D721Med (cell line): ENCODE measurements around the gene AKAP9.
"Not testable (repeated sequence)": the region's sequence is repeated elsewhere in the genome, so short reads cannot be mapped to it uniquely, and the experiment has no call there.

Experiments used
- DNase-seq: peaks from one replicate; pipeline ENCODE4 v3.0.0; 2011; ENCODE audit warnings: low spot score; ENCODE audit not compliant: insufficient read length
- FAIRE-seq: peaks from 2 replicates; lab custom pipeline; 2011; peaks lifted over from hg19 to GRCh38; lab: Jason Lieb, UNC
- TF ChIP-seq, protein P1 (sequence below): IDR thresholded peaks from 2 replicates; pipeline ENCODE4 v1.5.1; 2012; ENCODE audit warnings: mild to moderate bottlenecking, control low read depth; ENCODE audit not compliant: insufficient read depth; ENCODE audit errors: missing control alignments

The AKAP9 gene

DNA sequence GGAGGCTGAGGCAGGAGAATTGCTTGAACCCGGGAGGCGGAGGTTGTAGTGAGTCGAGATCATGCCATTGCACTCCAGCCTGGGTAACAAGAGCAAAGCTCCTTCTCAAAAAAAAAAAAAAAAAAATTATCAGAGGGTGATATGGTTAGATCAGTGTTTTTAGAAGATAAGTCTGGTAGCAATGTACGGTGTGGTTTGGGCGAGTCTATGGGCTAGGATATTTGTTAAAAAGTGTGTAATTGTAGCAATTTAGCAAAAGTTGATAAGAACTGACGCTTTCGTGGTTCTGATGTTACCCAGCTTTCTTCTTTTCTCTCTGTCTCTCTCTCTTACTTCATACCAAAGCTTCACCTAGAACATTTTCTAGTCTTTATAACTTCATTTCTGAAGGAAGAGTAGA, 200.5 kb downstream of the AKAP9 start:
- no peak for DNase-seq
- FAIRE-seq: no peak
- TF ChIP-seq, protein P1, sequence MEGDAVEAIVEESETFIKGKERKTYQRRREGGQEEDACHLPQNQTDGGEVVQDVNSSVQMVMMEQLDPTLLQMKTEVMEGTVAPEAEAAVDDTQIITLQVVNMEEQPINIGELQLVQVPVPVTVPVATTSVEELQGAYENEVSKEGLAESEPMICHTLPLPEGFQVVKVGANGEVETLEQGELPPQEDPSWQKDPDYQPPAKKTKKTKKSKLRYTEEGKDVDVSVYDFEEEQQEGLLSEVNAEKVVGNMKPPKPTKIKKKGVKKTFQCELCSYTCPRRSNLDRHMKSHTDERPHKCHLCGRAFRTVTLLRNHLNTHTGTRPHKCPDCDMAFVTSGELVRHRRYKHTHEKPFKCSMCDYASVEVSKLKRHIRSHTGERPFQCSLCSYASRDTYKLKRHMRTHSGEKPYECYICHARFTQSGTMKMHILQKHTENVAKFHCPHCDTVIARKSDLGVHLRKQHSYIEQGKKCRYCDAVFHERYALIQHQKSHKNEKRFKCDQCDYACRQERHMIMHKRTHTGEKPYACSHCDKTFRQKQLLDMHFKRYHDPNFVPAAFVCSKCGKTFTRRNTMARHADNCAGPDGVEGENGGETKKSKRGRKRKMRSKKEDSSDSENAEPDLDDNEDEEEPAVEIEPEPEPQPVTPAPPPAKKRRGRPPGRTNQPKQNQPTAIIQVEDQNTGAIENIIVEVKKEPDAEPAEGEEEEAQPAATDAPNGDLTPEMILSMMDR: no peak

DNA sequence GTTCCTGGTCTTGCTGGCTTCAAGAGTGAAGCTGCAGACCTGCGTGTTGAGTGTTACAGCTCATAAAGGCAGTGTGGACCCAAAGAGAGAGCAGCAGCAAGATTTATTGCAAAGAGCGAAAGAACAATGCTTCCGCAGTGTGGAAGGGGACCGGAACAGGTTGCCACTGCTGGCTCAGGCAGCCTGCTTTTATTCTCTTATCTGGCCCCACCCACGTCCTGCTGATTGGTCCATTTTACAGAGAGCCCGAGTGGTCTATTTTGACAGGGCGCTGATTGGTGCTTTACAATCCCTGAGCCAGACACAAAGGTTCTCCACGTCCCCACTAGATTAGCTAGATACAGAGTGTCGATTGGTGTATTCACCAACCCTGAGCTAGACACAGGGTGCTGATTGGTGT, 202.1 kb downstream of the AKAP9 start:
- not testable (repeated sequence) for FAIRE-seq, DNase-seq

DNA sequence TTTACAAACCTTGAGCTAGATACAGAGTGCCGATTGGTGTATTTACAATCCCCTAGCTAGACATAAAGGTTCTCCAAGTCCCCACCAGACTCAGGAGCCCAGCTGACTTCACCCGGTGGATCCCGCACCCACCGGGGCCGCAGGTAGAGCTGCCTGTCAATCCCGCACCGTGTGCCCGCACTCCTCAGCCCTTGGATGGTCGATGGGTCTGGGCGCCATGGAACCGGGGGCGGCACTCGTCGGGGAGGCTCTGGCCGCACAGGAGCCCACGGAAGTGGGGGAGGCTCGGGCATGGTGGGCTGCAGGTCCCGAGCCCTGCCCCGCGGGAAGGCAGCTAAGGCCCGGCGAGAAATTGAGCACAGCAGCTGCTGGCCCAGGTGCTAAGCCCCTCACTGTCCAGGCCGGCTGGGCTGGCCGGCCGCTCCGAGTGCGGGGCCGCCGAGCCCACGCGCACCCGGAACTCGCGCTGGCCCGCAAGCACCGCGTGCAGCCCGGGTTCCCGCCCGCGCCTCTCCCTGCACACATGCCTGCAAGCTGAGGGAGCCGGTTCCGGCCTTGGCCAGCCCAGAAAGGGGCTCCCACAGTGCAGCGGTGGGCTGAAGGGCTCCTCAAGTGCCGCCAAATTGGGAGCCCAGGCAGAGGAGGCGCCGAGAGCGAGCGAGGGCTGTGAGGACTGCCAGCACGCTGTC, 202.7 kb downstream of the AKAP9 start:
- not testable (repeated sequence) for FAIRE-seq, DNase-seq

DNA sequence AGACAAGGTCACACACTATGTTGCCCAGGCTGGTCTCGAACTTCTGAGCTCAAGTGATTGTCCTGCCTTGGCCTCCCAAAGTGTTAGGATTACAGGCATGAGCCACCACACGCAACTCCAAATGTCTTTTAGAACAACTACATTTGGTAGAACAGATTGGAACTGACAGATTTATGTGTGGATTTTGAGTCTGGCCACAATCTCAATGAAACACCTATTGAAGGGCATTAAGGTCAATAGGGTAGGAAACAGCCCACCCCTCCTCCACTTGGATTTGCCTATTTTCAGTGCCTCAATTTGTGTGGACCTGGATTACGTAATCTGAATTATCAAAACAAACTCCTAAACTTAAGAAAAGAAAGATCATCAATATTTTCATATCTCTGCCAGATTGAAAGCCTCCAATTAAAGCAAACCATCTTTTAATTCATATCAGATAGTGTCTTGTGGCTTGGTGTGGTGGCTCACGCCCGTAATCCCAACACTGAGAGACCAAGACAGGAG, 209.1 kb downstream of the AKAP9 start:
- DNase-seq: no peak
- TF ChIP-seq, protein P1: no peak
- no peak for FAIRE-seq

DNA sequence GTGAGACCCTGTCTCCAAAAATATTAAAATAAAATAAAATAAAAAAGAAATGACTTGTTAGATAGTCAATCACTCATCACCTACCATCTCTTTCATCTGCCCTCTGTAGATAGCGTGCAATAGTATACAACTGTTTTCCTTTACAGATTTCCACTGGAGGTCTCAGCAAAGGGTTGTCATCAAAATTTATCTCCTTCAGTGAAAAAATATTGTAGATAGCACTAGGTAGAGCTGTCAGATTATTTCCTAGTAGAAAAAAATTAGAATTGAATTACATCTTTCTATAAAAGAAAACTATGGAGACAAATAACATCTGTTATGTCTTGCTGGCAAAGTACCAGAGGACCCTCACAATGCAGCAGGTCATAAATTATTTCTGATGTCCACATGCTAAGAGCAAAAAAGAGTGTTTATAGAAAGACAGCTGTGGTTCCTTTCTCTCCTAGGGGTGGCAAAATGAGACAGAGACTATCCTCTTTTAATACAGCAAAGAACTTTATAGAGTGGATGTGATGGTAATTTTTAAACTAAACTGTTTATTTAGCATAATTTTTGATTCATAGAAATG, 209.9 kb downstream of the AKAP9 start:
- DNase-seq (no peak), FAIRE-seq (peak; percentile 53)
- TF ChIP-seq, protein P1: no peak

DNA sequence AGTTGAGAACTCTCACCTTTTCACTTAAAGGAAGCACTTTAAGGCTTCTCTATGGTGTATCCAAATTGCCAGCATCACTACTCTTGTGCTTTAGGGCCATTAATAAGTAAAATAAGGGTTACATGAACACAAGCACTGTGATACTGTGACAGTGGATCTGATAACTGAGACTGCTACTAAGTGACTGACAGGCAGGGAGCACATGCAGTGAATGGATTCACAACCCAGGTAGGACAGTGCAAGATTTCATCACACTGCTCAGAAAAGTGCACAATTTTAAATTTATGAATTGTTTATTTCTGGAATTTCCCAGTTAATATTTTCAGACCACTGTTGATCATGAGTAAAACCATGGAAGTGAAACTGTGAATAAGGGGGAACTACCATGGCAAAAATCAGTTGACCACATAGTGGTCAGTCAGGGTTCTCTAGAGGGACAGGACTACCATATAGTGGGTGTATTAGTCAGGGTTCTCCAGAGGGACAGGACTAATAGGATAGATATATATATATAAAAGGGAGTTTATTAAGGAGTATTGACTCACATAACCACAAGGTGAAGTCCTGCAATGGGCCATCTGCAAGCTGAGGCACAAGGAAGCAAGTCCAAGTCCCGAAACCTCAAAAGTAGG, 214.6 kb downstream of the AKAP9 start:
- TF ChIP-seq, protein P1: no peak
- FAIRE-seq: no peak
- no peak for DNase-seq

DNA sequence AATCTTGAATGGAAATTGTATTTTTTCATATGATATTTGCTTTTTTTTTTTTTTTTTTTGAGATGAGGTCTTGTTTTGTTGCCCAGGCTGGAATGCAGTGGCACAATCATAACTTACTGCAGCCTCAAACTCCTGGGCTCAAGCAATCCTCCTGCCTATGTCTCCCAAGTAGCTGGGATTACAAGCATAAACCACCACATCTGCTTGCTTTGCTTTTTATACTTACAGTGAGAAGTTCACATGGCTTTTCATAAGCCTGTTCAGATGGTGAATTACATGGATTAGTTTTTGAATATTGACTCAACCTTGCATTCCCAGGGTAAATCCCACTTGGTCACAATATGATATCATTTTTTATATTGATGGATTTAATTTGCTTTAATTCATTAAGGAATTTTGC, 216.3 kb downstream of the AKAP9 start:
- DNase-seq (no peak), FAIRE-seq (peak; percentile 95)
- TF ChIP-seq, protein P1: no peak
